ENCODE measurements around the gene LITAFD. TPM values are rescaled to one million over a fixed set of nuclear protein-coding genes. Genes with fewer than 3 reads are reported as not detected.

The LITAFD gene
- total and polyA plus RNA-seq, 2 experiments from 2014 or later = not detected

DNA sequence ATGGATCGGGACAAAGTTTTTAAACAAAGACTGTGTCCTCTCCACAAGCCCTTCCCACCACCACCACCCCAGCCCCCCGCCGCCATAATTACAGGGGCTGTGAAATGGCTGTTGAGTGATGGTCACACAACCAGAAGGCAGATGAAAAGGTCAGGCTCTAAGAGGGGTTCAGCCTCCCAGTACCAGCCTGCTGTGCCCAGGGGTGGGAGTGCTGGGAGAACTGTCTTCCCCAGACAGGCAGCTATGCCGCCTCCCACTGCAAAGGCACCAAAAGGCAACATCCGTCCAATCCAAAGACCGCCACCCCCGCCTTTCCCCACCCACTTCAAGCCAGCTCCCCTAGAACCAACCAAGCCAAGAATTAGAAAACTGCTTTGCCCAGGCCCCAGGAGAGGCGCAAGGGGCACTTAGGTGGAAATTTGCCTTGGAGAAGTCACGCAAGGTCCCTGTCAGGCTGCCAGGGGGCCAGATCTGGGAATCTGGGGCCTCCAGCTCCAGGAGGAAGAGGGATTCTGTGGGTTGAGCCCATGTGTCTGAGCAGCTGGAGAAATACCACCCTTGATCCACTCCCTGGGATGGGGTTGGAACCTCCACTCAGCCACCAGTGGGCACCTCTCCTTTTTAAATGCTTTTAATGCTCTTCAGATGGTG is 27.7 kb upstream of the LITAFD start:
- Histone ChIP-seq H3K4me1 (ENCODE audit: insufficient read depth) (peaks cover 17% of the 10 kb centered on the region; the same call in 1 of the 2 replicates), H3K4me3 (no peak overlapping the region), H3K27me3 (ENCODE audit: insufficient read depth) (no peaks in the 10 kb centered on the region), H2AFZ (no peak overlapping the region), H3K27ac (ENCODE audit: low read depth) (0 out of 2 replicates have a peak overlapping the region, but pooled peaks have one; percentile 81), H3F3A (replicated peaks; ENCODE audit: low read depth) (peaks cover 52% of the 10 kb centered on the region), H3K9me2 (ENCODE audit: insufficient read depth) (no peaks in the 10 kb centered on the region), H3K4me2 (no peak overlapping the region), H4K20me1 (replicated peaks; ENCODE audit: insufficient read depth) (peaks cover 18% of the 10 kb centered on the region), H3K79me2 (replicated peaks; ENCODE audit: insufficient read depth) (peaks cover 22% of the 10 kb centered on the region), H3K36me3 (ENCODE audit: insufficient read depth) (peaks cover 33% of the 10 kb centered on the region)
- no peaks in the 10 kb centered on the region for H3K9me3 Mint-ChIP-seq
- no peak overlapping the region for H3K4me3 Mint-ChIP-seq
- H3K4me1 Mint-ChIP-seq = peaks cover 52% of the 10 kb centered on the region
- TF ChIP-seq, protein P1, sequence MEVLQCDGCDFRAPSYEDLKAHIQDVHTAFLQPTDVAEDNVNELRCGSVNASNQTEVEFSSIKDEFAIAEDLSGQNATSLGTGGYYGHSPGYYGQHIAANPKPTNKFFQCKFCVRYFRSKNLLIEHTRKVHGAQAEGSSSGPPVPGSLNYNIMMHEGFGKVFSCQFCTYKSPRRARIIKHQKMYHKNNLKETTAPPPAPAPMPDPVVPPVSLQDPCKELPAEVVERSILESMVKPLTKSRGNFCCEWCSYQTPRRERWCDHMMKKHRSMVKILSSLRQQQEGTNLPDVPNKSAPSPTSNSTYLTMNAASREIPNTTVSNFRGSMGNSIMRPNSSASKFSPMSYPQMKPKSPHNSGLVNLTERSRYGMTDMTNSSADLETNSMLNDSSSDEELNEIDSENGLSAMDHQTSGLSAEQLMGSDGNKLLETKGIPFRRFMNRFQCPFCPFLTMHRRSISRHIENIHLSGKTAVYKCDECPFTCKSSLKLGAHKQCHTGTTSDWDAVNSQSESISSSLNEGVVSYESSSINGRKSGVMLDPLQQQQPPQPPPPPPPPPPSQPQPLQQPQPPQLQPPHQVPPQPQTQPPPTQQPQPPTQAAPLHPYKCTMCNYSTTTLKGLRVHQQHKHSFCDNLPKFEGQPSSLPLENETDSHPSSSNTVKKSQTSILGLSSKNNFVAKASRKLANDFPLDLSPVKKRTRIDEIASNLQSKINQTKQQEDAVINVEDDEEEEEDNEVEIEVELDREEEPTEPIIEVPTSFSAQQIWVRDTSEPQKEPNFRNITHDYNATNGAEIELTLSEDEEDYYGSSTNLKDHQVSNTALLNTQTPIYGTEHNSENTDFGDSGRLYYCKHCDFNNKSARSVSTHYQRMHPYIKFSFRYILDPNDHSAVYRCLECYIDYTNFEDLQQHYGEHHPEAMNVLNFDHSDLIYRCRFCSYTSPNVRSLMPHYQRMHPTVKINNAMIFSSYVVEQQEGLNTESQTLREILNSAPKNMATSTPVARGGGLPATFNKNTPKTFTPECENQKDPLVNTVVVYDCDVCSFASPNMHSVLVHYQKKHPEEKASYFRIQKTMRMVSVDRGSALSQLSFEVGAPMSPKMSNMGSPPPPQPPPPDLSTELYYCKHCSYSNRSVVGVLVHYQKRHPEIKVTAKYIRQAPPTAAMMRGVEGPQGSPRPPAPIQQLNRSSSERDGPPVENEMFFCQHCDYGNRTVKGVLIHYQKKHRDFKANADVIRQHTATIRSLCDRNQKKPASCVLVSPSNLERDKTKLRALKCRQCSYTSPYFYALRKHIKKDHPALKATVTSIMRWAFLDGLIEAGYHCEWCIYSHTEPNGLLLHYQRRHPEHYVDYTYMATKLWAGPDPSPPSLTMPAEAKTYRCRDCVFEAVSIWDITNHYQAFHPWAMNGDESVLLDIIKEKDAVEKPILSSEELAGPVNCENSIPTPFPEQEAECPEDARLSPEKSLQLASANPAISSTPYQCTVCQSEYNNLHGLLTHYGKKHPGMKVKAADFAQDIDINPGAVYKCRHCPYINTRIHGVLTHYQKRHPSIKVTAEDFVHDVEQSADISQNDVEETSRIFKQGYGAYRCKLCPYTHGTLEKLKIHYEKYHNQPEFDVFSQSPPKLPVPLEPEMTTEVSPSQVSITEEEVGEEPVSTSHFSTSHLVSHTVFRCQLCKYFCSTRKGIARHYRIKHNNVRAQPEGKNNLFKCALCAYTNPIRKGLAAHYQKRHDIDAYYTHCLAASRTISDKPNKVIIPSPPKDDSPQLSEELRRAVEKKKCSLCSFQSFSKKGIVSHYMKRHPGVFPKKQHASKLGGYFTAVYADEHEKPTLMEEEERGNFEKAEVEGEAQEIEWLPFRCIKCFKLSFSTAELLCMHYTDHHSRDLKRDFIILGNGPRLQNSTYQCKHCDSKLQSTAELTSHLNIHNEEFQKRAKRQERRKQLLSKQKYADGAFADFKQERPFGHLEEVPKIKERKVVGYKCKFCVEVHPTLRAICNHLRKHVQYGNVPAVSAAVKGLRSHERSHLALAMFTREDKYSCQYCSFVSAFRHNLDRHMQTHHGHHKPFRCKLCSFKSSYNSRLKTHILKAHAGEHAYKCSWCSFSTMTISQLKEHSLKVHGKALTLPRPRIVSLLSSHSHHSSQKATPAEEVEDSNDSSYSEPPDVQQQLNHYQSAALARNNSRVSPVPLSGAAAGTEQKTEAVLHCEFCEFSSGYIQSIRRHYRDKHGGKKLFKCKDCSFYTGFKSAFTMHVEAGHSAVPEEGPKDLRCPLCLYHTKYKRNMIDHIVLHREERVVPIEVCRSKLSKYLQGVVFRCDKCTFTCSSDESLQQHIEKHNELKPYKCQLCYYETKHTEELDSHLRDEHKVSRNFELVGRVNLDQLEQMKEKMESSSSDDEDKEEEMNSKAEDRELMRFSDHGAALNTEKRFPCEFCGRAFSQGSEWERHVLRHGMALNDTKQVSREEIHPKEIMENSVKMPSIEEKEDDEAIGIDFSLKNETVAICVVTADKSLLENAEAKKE (CRISPR knock-in tag; IDR thresholded peaks at IDR 0.05) = no peak
- TF ChIP-seq JUNB (IDR thresholded peaks at IDR 0.05; ENCODE audit: unreplicated experiment) (no peak), EZH2phosphoT487 (IDR thresholded peaks at IDR 0.05; ENCODE audit: unreplicated experiment) (no peak), CREB1 (CRISPR knock-in tag; IDR thresholded peaks at IDR 0.05; ENCODE audit: low read depth) (no peak), EZH2 (IDR thresholded peaks at IDR 0.05; ENCODE audit: low read depth, unreplicated experiment) (no peak), ZNF114 (CRISPR knock-in tag; IDR thresholded peaks at IDR 0.05) (no peak), POLR2AphosphoS5 (IDR thresholded peaks at IDR 0.05; ENCODE audit: low read depth) (no peak), NANOG (IDR thresholded peaks at IDR 0.05; ENCODE audit: borderline replicate concordance) (no peak), STAT1 (IDR thresholded peaks at IDR 0.05; ENCODE audit: unreplicated experiment) (no peak), ZNF331 (CRISPR knock-in tag; IDR thresholded peaks at IDR 0.05; ENCODE audit: low read depth) (no peak)
- TF ChIP-seq, protein P2, sequence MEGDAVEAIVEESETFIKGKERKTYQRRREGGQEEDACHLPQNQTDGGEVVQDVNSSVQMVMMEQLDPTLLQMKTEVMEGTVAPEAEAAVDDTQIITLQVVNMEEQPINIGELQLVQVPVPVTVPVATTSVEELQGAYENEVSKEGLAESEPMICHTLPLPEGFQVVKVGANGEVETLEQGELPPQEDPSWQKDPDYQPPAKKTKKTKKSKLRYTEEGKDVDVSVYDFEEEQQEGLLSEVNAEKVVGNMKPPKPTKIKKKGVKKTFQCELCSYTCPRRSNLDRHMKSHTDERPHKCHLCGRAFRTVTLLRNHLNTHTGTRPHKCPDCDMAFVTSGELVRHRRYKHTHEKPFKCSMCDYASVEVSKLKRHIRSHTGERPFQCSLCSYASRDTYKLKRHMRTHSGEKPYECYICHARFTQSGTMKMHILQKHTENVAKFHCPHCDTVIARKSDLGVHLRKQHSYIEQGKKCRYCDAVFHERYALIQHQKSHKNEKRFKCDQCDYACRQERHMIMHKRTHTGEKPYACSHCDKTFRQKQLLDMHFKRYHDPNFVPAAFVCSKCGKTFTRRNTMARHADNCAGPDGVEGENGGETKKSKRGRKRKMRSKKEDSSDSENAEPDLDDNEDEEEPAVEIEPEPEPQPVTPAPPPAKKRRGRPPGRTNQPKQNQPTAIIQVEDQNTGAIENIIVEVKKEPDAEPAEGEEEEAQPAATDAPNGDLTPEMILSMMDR (conservative IDR thresholded peaks at IDR 0.05; ENCODE audit: low read depth in 2 of 2) = no peak
- TF ChIP-seq, protein P3, sequence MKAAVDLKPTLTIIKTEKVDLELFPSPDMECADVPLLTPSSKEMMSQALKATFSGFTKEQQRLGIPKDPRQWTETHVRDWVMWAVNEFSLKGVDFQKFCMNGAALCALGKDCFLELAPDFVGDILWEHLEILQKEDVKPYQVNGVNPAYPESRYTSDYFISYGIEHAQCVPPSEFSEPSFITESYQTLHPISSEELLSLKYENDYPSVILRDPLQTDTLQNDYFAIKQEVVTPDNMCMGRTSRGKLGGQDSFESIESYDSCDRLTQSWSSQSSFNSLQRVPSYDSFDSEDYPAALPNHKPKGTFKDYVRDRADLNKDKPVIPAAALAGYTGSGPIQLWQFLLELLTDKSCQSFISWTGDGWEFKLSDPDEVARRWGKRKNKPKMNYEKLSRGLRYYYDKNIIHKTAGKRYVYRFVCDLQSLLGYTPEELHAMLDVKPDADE (IDR thresholded peaks at IDR 0.05) = no peak
- TF ChIP-seq, protein P4, sequence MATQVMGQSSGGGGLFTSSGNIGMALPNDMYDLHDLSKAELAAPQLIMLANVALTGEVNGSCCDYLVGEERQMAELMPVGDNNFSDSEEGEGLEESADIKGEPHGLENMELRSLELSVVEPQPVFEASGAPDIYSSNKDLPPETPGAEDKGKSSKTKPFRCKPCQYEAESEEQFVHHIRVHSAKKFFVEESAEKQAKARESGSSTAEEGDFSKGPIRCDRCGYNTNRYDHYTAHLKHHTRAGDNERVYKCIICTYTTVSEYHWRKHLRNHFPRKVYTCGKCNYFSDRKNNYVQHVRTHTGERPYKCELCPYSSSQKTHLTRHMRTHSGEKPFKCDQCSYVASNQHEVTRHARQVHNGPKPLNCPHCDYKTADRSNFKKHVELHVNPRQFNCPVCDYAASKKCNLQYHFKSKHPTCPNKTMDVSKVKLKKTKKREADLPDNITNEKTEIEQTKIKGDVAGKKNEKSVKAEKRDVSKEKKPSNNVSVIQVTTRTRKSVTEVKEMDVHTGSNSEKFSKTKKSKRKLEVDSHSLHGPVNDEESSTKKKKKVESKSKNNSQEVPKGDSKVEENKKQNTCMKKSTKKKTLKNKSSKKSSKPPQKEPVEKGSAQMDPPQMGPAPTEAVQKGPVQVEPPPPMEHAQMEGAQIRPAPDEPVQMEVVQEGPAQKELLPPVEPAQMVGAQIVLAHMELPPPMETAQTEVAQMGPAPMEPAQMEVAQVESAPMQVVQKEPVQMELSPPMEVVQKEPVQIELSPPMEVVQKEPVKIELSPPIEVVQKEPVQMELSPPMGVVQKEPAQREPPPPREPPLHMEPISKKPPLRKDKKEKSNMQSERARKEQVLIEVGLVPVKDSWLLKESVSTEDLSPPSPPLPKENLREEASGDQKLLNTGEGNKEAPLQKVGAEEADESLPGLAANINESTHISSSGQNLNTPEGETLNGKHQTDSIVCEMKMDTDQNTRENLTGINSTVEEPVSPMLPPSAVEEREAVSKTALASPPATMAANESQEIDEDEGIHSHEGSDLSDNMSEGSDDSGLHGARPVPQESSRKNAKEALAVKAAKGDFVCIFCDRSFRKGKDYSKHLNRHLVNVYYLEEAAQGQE (IDR thresholded peaks at IDR 0.05; ENCODE audit: unreplicated experiment) = no peak
- peaks cover 43% of the 10 kb centered on the region for H3K27me3 Mint-ChIP-seq (ENCODE audit: insufficient read depth, low read depth, poor library complexity)
- no peak overlapping the region for H3K27ac Mint-ChIP-seq
- ATAC-seq = no peak
- no peak for DNase-seq (ENCODE audit: low spot score)
- H3K36me3 Mint-ChIP-seq (ENCODE audit: low read depth) = peaks cover 97% of the 10 kb centered on the region

All from GM23338 (cell line).